ENCODE measurements around the gene GIPC1. TPM values are rescaled to one million over a fixed set of nuclear protein-coding genes. Genes with fewer than 3 reads are reported as not detected.

Gene GIPC1
- total RNA-seq, 1 experiment from 2014 or later = 205 TPM

- POLR2A ChIA-PET (ENCODE audit: unreplicated experiment) = no interaction called here
- peaks cover 12% of the 10 kb centered on the region for H3K4me1 ChIP-seq (replicated peaks; ENCODE audit: insufficient read depth)
- H3K9me3 ChIP-seq (ENCODE audit: insufficient read depth, low read depth) = no peaks in the 10 kb centered on the region
- H3F3A ChIP-seq (ENCODE audit: insufficient read depth, low read depth) = peaks cover 39% of the 10 kb centered on the region
- BruUV-seq (replicated peaks) = no TSS peak
- intact Hi-C loops (cut with micrococcal nuclease; ENCODE audit: unreplicated experiment) = no loop called here
- no peak overlapping the region; the same call in 1 of the 2 replicates for H2AFZ ChIP-seq
- peaks cover 11% of the 10 kb centered on the region for H4K20me1 ChIP-seq (ENCODE audit: insufficient read depth)
- no peak for TF ChIP-seq CTCF (conservative IDR thresholded peaks at IDR 0.05)
- no peak for TF ChIP-seq EZH2 (IDR thresholded peaks at IDR 0.05; ENCODE audit: low read depth)
- no peaks in the 10 kb centered on the region for H3K27me3 ChIP-seq (ENCODE audit: insufficient read depth, low read depth)
- CTCF ChIA-PET = no interaction called here
- peaks cover 53% of the 10 kb centered on the region for H3K79me2 ChIP-seq (ENCODE audit: low read depth)
- no peaks in the 10 kb centered on the region for H3K36me3 ChIP-seq (ENCODE audit: low read depth)
- no peaks in the 10 kb centered on the region for H3K9me2 ChIP-seq (ENCODE audit: insufficient read depth)
- H3K4me2 ChIP-seq = peak overlapping the region; percentile 90
- H3K27ac ChIP-seq = no peak overlapping the region
- H3K4me3 ChIP-seq = peak overlapping the region; percentile 76
- no peak for DNase-seq
Observed at GRCh38 chr19:14530506-14530905, 34.6 kb upstream of the GIPC1 start.

- H3K4me2 ChIP-seq = peak overlapping the region; percentile 90
- peaks cover 39% of the 10 kb centered on the region for H3F3A ChIP-seq (ENCODE audit: insufficient read depth, low read depth)
- no peaks in the 10 kb centered on the region for H3K36me3 ChIP-seq (ENCODE audit: low read depth)
- DNase-seq = no peak
- TF ChIP-seq CTCF (conservative IDR thresholded peaks at IDR 0.05) (no peak), EZH2 (IDR thresholded peaks at IDR 0.05; ENCODE audit: low read depth) (no peak)
- peak overlapping the region; percentile 24 for H3K27ac ChIP-seq
- peaks cover 51% of the 10 kb centered on the region for H3K79me2 ChIP-seq (ENCODE audit: low read depth)
- ChIA-PET CTCF (no interaction called here), POLR2A (ENCODE audit: unreplicated experiment) (no interaction called here)
- H2AFZ ChIP-seq = peak overlapping the region; percentile 79
- H3K9me3 ChIP-seq (ENCODE audit: insufficient read depth, low read depth) = no peaks in the 10 kb centered on the region
- no peaks in the 10 kb centered on the region for H3K27me3 ChIP-seq (ENCODE audit: insufficient read depth, low read depth)
- BruUV-seq (replicated peaks) = no TSS peak
- peaks cover 12% of the 10 kb centered on the region for H3K4me1 ChIP-seq (replicated peaks; ENCODE audit: insufficient read depth)
- peak overlapping the region; percentile 76 for H3K4me3 ChIP-seq
- peaks cover 10% of the 10 kb centered on the region for H4K20me1 ChIP-seq (ENCODE audit: insufficient read depth)
- intact Hi-C loops (cut with micrococcal nuclease; ENCODE audit: unreplicated experiment) = no loop called here
- no peaks in the 10 kb centered on the region for H3K9me2 ChIP-seq (ENCODE audit: insufficient read depth)
Observed at GRCh38 chr19:14530005-14530348, 34.0 kb upstream of the GIPC1 start.

GRCh38 chr19:14529254-14530004 lies 33.5 kb upstream of the GIPC1 start, which contains the start of gene TECR:
TSS of gene TECR (plus strand) at chr19:14529594. CDS start at chr19:14529697, 103 bp downstream.
- peak within 1 kb of the TSS; percentile 83 for H2AFZ ChIP-seq
- no peaks in the 10 kb centered on the region for H3K27me3 ChIP-seq (ENCODE audit: insufficient read depth, low read depth)
- peaks cover 39% of the 10 kb centered on the region for H3F3A ChIP-seq (ENCODE audit: insufficient read depth, low read depth)
- H3K4me3 ChIP-seq = peak within 1 kb of the TSS; percentile 76
- TF ChIP-seq EZH2 (IDR thresholded peaks at IDR 0.05; ENCODE audit: low read depth) = no peak
- no peak for TF ChIP-seq CTCF (conservative IDR thresholded peaks at IDR 0.05)
- TSS peak; percentile 80 for BruUV-seq (replicated peaks)
- peak; percentile 99 to 100 for DNase-seq
- H3K27ac ChIP-seq = peak within 1 kb of the TSS; percentile 24
- peak within 1 kb of the TSS; percentile 90 for H3K4me2 ChIP-seq
- peaks cover 45% of the 10 kb centered on the region for H3K79me2 ChIP-seq (ENCODE audit: low read depth)
- H3K4me1 ChIP-seq (replicated peaks; ENCODE audit: insufficient read depth) = peaks cover 12% of the 10 kb centered on the region
- no peaks in the 10 kb centered on the region for H3K9me3 ChIP-seq (ENCODE audit: insufficient read depth, low read depth)
- intact Hi-C loops (cut with micrococcal nuclease; ENCODE audit: unreplicated experiment) = no loop called here
- H4K20me1 ChIP-seq (ENCODE audit: insufficient read depth) = peaks cover 5% of the 10 kb centered on the region
- no peaks in the 10 kb centered on the region for H3K9me2 ChIP-seq (ENCODE audit: insufficient read depth)
- no peaks in the 10 kb centered on the region for H3K36me3 ChIP-seq (ENCODE audit: low read depth)
- POLR2A ChIA-PET (ENCODE audit: unreplicated experiment) = no interaction called here
- CTCF ChIA-PET = no interaction called here

All from PC-9 (cell line).